ENCODE results near the gene CAND2. TPM values are rescaled to one million over a fixed set of nuclear protein-coding genes. Genes with fewer than 3 reads are reported as not detected.

The CAND2 gene
- 2.6 and 3.7 TPM in 2 replicates for total RNA-seq

DNA sequence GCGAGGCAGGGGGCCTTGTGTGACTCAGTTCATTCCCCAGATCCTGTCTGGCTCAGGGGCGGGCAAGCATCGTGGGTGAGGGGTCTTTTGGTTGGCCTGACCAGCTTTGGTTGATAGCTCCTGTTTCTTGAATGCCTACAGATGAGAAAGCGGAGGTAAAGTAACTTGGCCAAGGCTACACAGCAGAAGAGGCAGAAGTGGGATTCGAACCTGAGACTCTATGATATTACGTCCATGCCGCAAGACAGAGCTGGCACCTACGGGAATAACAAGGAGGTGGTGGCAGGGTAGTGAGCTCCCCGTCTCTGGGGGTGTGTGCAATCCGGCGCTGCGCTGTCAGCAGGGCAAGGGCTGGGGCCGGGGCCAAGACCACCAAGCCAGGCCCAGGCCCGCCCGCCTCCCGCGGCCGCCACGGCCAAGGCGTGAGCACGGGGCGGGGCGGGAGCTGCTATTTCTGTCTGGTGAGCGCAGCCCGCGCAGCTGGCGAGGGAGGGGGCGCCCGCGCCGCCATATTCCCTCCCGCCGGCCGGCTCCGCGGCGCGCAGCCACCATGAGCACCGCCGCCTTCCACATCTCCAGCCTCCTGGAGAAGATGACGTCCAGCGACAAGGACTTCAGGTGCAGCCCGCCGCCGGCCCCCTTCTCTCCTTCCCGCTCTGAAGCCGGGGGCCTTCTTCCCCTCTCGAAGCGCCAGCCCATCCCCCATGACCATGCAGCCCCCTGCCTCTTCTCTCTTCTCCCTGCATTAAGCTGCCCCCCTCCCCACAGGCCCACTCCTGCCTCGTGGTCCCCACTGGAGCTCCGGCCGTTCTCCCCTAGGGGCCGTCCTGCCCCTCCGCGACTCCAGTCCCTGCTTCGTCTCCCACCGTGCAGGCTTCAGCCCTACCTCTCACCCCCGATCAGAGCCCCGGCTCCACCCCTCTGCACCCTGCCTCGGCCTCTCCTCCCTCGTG, at the start of gene CAND2:
TSS of gene CAND2 (plus strand) at position 510 of the 953 bp plus-strand sequence. CDS start at position 551, 41 bp downstream.
- no peak for DNase-seq (ENCODE audit: extremely low read depth, low read depth, low spot score)

DNA sequence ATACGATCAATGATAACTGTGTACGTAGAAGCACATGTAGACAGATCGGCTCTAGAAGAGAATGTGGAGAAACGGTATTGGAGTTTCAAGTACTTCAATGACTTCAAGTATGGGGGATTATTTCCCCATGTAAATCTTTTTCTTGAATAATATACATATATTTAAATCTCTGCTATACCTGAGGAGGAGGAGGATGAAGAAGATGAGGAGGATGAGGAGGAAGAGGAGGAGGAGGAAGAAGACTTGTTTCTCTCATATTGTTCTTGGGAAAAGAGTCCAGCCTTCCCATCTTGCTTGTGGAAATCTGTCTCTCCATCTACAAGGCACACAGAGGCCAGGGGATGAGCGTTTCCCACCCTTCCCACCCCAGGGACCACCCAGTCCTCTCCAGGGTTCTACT, 48.0 kb upstream of the CAND2 start:
- DNase-seq (ENCODE audit: extremely low read depth, low read depth, low spot score) = no peak

DNA sequence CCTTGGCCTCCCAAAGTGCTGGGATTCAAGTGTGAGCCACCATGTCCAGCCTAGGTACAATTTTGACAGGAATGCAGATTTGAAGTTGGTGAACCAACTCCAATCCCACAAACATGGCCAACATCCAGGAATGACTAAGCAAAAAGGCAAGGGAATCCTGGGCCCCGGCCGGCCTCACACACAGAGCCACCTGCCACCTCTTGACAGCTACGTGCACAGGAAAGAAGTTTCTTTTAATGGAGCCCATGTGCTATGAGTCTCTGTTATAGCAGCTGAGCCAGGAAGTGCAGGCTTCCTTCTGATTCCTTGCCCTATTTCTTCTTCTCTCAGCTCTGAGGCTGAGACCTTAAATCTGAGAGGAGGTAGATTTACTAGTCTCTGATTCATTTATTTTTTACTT, 46.3 kb upstream of the CAND2 start:
- peak; percentile 3 for DNase-seq (ENCODE audit: extremely low read depth, low read depth, low spot score)

DNA sequence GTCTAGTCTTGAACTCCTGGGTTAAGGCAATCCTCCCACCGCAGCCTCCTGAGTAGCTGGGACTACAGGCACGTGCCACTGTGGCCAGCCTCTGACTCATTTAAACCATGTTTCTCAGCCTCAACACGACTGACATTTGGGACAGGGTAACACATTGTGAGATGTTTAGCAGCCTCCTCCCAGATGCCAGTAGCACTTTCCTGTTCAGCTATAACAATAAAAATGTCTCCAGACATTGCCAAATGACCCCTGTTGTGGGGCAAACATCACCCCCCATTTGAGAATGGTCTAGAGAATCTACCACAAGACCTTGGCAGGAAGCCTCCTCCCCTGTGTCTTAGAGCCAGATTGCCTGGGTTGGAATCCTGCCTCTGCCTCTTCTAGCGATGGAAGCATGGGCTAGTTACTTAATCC, 45.8 kb upstream of the CAND2 start:
- DNase-seq (ENCODE audit: extremely low read depth, low read depth, low spot score) = no peak

DNA sequence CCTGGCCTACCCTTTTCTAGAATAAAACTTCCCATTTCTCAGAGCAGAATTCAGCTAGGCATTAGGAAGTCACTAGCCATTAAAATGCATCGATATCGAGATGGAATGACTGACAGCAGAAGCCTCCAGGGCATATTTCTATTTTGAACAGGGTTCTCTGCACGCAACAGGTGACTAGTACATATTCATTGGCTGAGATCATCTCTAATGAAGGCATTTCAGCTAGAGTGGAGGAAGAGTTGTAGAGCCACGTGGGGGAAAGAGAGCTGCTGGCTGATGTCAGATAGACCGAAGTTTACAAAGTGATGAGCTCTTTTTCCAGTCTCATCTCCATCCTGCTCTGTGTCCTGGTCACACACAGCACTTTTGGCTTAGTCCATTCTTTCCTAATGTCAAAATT, 44.9 kb upstream of the CAND2 start:
- DNase-seq (ENCODE audit: extremely low read depth, low read depth, low spot score) = no peak

DNA sequence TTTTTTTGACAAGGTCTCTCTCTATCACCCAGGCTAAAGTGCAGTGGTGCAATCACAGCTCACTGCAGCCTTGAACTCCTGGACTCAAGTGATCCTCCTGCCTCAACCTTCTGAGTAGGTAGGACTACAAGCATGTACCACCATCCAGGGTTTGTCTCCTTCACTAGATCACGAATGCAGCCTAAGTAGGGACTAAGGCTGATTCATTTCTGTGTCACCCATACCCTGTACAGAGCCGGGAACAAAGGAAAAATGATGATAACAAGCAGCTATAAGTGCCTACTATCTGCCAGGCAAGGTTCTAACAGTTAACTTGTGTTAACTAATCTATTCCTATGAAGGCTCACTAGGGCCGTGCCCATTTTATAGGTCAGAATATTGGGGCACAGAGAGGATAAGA, 44.4 kb upstream of the CAND2 start:
- DNase-seq (ENCODE audit: extremely low read depth, low read depth, low spot score) = no peak

DNA sequence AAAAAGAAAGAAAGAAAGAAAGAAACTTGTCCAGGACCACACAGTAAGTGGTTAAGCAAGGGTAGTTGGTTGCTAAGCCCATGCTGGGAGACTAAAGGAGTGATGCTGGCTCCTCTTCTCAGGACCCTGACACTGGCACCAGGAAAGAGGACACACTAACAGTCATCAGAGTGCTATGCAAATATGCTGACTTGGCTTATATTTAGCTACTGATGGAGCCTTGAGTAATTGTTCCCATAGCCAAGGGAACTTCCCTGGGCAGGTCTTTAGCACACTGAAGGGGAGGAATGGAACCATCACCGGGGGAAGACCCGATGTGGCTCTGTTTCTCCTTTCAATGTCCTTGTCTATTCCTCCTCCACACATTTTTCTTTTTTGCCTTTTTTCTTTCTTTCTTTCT, 43.7 kb upstream of the CAND2 start:
- DNase-seq (ENCODE audit: extremely low read depth, low read depth, low spot score) = no peak

DNA sequence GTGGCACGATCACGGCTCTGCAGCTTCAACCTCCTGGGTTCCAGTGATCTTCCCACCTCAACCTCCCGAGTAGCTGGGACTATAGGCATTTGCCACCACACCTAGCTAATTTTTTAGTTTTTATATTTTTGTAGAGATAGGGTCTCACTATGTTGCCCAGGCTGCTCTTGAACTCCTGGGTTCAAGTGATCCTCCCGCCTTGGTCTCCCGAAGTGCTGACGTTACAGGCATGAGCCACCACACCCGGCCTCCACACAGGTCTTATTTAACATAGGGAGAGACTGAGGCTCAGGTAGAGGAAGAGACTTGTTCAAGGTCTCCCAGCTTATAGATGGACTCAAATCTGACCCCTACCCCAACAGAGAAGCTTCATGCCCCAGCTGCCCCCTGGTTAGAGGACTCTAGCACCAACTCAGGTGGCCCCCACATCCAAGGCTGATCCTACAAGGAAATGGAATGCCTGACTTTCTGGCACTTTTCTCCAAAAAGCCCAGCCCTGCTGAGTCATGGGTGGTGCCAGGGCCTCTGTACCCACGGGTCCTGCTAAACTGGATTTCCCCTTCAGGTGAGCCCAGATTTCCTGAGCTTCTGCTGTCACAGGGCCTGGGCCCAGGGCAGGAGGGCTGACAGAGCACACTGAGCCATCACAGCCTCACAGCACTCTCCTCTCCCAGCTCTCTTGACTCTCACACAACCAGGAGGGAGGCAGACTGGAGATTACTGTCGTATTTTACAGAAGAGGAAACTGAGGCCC, 43.0 kb upstream of the CAND2 start:
- no peak for DNase-seq (ENCODE audit: extremely low read depth, low read depth, low spot score)

DNA sequence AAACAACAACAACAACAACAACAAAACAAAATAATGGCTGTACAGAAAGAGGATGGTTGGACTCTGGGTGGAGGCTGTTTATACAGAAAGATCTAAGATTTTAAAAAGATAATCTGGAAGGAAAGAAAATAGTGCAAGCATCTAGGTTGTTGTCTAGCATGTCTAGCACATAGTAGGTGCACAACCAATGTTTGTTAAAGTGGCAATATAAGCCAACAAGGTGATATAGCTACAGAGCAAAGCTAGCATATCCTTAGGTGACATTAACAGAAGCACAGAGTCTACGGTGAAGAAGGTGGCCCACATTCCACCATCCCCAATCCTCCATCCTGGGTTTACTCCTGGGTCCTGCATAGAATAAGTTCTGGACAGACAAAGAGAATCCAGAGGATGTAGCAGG, 42.2 kb upstream of the CAND2 start:
- no peak for DNase-seq (ENCODE audit: extremely low read depth, low read depth, low spot score)

DNA sequence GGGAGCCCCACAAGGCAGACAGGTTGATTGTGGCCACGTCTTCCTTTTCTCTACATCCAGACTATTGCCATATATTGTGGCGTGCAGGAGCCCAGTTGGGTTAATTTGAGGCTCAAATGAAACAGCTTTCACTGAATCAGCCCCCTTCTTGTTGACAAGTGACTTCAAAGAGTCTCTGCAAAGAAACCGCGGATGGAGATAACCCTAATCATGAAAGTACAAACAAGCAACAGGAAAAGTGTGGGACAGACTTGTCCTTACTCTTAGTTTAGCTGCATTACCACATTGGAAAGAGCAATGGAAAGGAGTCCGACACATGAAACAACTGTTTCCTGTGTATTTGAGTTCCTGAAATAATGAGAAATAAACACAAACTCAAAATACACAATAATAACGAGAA, 40.7 kb upstream of the CAND2 start:
- DNase-seq (ENCODE audit: extremely low read depth, low read depth, low spot score) = no peak

DNA sequence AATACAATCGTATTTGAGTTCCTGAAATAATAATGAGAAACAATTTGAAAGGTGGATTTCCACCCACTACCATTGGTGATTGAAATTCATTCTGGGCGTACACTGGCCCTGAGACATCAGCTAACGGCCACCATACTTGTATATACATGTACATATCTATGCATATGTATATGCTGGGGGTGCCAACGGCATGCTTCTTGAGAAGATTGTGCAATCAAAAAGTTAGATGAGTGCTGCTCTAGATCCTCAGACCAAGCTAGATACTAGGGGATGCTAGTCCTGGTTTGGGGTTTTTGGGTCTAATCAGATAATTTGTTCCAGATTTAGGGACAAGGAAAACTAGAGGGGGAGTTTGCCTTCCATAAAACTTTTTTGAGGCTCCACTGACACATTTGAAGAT, 40.3 kb upstream of the CAND2 start:
- no peak for DNase-seq (ENCODE audit: extremely low read depth, low read depth, low spot score)

DNA sequence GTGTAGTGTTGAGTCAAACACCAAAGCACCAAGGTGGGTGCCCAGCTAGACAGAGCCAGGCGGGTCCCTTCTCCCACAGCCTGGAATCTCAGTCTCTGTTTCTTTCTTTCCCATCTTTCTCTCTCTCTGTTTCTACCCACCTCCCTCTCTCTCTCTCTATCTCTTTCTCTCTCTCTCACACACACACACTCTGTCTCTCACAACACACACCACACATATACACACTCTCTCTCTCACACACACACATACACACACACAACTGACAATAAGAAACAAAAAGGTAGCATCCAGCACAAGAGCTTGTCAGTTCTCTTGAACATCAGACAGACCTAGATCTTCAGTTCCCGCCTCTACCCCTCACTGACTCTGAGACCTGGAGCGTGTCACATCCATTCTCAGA, 39.8 kb upstream of the CAND2 start:
- no peak for DNase-seq (ENCODE audit: extremely low read depth, low read depth, low spot score)

DNA sequence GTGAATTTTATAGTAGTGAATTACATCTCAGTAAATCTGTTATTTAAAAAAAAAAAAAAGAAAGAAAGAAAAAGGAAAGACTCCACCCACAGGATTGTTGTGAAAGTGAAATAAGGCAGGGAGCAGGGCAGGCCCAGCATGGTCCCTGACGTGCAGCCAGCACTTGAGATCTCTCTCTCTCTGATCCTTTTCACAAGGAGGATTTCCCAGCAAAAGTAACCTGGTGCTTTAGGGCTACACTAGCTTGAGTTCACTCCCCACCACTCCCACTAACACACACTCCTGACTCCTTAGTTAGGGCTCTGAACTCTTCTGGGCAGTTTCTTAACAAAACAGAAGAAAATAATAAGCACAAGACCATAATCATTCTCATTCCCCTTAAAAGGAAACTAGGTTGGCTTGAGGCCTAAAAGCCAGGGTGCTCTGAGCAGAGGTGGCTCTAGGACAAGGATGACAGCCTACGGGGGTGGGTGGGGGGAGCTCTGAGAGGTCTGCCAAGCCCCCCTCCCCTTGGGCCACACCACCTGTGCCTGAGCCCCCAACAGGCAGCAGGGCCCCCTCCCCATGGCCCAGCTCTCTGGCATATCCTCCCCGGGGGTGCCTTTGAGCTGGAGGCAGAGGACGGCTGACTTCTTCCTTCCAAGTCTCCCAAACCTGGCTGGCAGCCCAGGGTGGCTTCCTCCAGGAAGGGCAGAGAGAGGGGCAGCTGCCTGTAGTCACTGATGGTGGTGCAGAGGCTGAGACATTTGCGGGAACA, 38.3 kb upstream of the CAND2 start:
- DNase-seq (ENCODE audit: extremely low read depth, low read depth, low spot score) = peak; percentile 12

DNA sequence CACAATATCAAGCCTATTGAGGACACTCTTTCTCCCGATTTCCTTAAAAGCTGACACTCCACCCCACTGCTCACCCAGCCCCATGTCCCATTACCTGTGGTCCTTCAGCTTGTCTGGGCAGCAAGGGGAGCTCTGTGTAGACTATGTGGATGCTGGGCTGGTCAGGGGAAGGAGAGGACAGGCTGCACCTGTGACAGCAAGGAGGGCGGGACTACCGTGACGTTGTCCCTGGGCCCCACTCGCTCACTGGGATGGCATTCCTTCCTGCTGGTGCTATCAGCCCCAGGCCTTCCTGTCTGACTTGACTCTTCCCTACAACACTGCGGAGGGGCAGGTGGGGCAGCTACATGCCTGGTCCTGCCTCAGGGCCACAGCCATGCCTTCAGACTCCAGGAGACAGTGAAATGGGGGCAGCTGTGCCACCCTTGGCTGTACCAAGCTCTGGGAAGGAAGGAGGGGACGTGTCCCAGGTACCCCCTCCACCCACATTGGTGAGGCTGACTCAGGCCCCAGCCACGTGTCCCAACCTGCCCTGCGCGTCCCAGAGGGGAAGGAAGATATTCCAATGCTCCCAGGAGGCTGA, 37.3 kb upstream of the CAND2 start, which contains the start of gene TMEM40:
TSS of gene TMEM40 (minus strand) at position 163 of the 583 bp plus-strand sequence. CDS start 9,427 bp downstream, outside the sequence.
- DNase-seq (ENCODE audit: extremely low read depth, low read depth, low spot score) = no peak

DNA sequence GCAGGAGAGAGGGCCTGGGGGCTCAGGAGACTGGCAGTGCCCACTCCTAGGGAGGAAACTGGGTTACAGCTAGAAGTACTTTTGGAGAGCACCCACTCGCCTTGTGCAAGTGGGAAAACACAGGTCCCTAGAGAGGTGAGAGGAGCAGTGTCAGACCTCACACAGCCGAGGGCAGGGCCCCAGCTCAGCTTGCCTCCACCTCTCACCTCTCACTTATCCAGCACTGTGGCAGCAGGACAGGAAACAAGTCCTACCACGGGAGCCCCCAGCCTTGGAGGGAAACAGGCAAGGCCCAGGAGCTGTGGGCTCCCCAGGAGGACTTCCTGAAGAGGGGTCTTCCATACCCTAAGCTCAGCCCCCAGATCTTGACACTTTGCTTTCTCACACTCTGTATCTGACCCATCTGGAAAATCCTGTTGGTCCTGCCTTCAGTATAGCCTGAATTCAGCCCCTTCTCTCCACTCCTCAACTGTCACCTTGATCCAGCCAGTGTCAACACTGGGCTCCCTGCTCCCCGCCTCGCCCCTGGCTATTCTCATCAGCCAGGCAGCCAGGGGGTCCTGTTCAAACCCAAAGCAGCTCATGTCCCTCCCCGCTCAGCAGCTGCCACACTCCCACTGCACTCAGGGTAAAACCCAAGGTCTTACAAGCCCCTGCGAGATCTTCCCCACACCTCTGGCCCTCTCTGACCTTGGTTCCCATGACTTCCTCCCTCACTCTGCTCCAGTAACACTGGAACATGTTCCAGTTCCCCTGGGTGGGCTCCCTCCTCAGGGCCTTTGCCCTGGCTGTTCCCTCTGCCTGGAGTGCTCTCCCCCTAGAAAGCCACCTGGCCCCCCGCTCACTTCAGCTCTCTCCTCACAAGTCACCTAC, 36.6 kb upstream of the CAND2 start:
- no peak for DNase-seq (ENCODE audit: extremely low read depth, low read depth, low spot score)

DNA sequence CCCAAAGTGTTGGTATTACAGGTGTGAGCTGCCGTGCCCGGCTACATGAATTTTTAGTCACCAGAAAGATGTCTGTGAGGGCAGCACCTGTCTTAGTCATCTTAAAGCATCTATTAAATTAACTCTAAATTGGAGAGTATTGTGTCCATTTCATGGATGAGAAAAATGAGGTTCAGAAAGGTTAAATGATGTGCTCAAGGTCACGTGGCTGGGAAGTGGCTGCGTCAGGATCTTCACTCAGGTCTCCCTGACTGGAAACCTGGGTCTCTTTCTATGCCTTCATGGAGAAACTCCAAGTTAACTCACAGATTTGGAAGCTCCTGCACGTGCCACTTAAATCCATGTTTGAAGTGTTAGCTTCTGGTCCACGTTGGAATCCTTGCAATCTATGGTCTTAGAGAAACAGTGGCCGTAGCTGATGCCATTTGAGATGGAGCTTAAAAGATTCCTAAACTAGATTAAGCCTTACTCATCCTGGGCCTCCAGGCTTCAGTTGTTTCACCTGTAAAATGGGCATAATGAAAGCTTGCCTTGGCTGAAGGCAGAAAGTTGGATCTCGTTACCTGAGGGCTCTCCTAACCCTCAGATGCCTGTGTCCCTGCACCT, 32.2 kb upstream of the CAND2 start:
- DNase-seq (ENCODE audit: extremely low read depth, low read depth, low spot score) = no peak

DNA sequence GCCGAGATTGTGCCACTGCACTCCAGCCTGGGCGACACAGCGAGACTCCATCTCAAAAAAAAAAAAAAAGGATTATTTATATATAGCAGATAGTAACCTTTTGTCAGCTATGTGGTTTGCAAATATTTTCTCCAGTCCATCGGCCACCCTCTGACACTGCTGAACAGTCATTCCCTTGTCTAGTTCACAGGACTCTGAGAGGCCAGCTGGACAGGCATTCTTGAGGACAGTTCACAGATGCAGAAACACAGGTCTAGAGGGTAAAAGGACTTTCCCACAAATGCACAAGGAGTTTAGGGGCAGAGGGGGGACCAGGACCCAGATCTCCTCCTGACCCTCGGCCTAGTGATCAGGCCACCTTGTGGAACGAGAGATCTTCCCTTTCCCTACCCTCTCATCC, 29.9 kb upstream of the CAND2 start:
- DNase-seq (ENCODE audit: extremely low read depth, low read depth, low spot score) = no peak

DNA sequence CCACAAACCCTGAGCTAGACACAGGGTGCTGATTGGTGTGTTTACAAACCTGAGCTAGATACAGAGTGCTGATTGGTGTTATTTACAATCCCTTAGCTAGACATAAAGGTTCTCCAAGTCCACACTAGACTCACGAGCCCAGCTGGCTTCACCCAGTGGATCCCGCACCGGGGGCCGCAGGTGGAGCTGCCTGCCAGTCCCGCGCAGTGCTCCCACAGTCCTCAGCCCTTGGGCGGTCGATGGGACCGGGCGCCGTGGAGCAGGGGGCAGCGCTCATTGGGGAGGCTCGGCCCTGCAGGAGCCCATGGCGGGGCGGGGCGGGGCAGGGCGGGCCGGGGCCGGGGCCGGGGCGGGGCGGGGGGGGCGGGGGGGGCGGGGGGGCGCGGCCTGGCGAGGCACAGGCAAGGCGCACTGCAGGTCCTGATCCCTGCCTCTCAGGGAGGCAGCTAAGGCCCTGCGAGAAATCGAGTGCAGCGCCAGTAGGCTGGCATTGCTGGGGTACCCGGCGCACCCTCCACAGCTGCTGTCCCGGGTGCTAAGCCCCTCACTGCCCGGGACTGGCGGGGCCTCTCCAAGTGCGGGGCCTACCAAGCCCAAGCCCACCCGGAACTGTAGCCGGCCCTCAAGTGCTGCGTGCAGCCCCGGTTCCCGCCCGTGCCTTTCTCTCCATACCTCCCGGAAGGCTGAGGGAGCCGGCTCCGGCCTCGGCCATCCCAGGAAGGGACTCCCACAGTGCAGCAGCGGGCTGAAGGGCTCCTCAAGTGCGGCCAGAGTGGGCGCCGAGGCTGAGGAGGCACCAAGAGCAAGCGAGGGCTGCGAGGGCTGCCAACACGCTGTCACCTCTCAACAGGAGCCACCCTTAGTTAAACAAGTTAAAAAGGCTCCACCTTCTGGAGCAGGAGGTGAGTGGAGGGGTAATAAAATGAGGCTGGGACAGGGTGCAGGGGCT, 27.6 kb upstream of the CAND2 start:
- no peak for DNase-seq (ENCODE audit: extremely low read depth, low read depth, low spot score)

Measured in glomerular endothelial cell (primary cell).